OCI-LY1 (cell line): ENCODE measurements around the gene DIPK1B.

Experiments used
- H2AFZ ChIP-seq: fragments of 200-600 bp; sonication (generic), shearing (Covaris generic); 2 replicates; pipeline ENCODE4 v1.6.0; 2014; ENCODE audit warnings: antibody characterized with exemption, mild to moderate bottlenecking, low read length
- H3F3A ChIP-seq: fragments of 200-600 bp; sonication (generic), shearing (Covaris generic); 2 replicates; pipeline ENCODE4 v1.6.0; 2014; ENCODE audit warnings: mild to moderate bottlenecking, antibody characterized with exemption, low read length, moderate library complexity; ENCODE audit not compliant: insufficient read depth
- H3K27ac ChIP-seq: fragments of 200-600 bp; sonication (generic); 2 replicates; pipeline ENCODE4 v1.5.1; 2014; ENCODE audit warnings: low read length, mixed run types, mild to moderate bottlenecking, low read depth; ENCODE audit not compliant: poor library complexity, severe bottlenecking
- H3K27me3 ChIP-seq: fragments of 200-600 bp; sonication (generic); 2 replicates; pipeline ENCODE4 v1.6.0; 2014; ENCODE audit warnings: antibody characterized with exemption, mild to moderate bottlenecking, low read length, moderate library complexity; ENCODE audit not compliant: insufficient read depth
- H3K36me3 ChIP-seq: fragments of 200-600 bp; sonication (generic); 2 replicates; pipeline ENCODE4 v1.6.1; 2014; ENCODE audit warnings: mild to moderate bottlenecking, antibody characterized with exemption, low read length, moderate library complexity, mixed read lengths; ENCODE audit not compliant: insufficient read depth
- H3K4me1 ChIP-seq: fragments of 200-600 bp; sonication (generic); 2 replicates; pipeline ENCODE4 v1.5.1; 2014; ENCODE audit warnings: mild to moderate bottlenecking, low read length, moderate library complexity; ENCODE audit not compliant: insufficient read depth, severe bottlenecking
- H3K4me2 ChIP-seq: fragments of 200-600 bp; sonication (generic), shearing (Covaris generic); 2 replicates; pipeline ENCODE4 v1.6.1; 2014; ENCODE audit warnings: low read length
- H3K4me3 ChIP-seq: fragments of 200-600 bp; sonication (generic); 2 replicates; pipeline ENCODE4 v1.5.1; 2014; ENCODE audit warnings: low read length, low read depth, mild to moderate bottlenecking, mixed read lengths; ENCODE audit not compliant: poor library complexity, severe bottlenecking
- H3K79me2 ChIP-seq: fragments of 200-600 bp; shearing (Covaris generic); 2 replicates; pipeline ENCODE4 v1.6.1; 2016; ENCODE audit warnings: mixed run types, low read length, mixed read lengths; ENCODE audit not compliant: insufficient read depth
- H3K9ac ChIP-seq: fragments of 200-600 bp; sonication (generic), shearing (Covaris generic); 2 replicates; pipeline ENCODE4 v1.6.1; 2014; ENCODE audit warnings: mild to moderate bottlenecking, low read length, mixed read lengths
- H3K9me2 ChIP-seq: fragments of 200-600 bp; sonication (generic), shearing (Covaris generic); 2 replicates; pipeline ENCODE4 v1.6.1; 2014; ENCODE audit warnings: low read depth, mild to moderate bottlenecking, low read length, mixed read lengths
- H3K9me3 ChIP-seq: fragments of 200-600 bp; shearing (Covaris generic); 2 replicates; pipeline ENCODE4 v1.6.1; 2014; ENCODE audit warnings: low read length, mixed read lengths
- H4K20me1 ChIP-seq: fragments of 200-600 bp; sonication (generic), shearing (Covaris generic); 2 replicates; pipeline ENCODE4 v1.6.0; 2016; ENCODE audit warnings: mild to moderate bottlenecking, low read length; ENCODE audit not compliant: insufficient read depth
- EZH2 ChIP-seq: fragments of 200-600 bp; sonication (generic), shearing (Covaris generic); IDR thresholded peaks from 2 replicates; pipeline ENCODE4 v1.8.0; 2017; ENCODE audit warnings: borderline replicate concordance, mixed run types, mild to moderate bottlenecking, antibody characterized with exemption, low read length, moderate library complexity, mixed read lengths
- TF ChIP-seq, protein P1 (sequence below): fragments of 200-600 bp; sonication (generic), shearing (Covaris generic); IDR thresholded peaks from 2 replicates; pipeline ENCODE4 v1.5.1; 2017; ENCODE audit warnings: mild to moderate bottlenecking, antibody characterized with exemption, low read length, moderate library complexity, mixed read lengths

Gene DIPK1B

DNA sequence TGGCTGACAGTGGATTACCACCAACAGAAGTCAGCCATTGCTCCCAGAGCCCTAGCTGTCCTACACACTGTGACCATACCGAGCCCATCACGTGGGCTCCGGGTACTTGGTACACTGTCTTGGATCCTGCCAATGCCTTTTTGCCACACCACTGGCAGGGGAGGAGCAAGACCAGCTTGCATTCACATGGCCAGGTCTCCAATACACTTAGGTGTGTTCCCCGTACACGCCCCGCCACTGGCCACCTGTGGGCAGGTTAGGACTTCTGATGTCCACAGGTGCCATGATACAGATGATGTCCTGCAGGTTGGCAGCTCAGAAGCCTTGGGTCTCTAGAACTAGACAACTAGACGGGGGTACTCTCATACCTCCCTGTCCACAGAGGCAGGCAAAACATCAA is 5.4 kb upstream of the DIPK1B start:
- H2AFZ ChIP-seq, result no peak overlapping the region
- no peaks in the 10 kb centered on the region for H3K9me2 ChIP-seq
- no peaks in the 10 kb centered on the region for H3K36me3 ChIP-seq
- H3F3A ChIP-seq, result no peaks in the 10 kb centered on the region
- no peaks in the 10 kb centered on the region for H3K79me2 ChIP-seq
- H3K4me2 ChIP-seq, result no peak overlapping the region
- no peaks in the 10 kb centered on the region for H4K20me1 ChIP-seq
- no peak overlapping the region for H3K4me3 ChIP-seq
- no peak overlapping the region for H3K9ac ChIP-seq
- H3K9me3 ChIP-seq, result no peaks in the 10 kb centered on the region
- H3K27me3 ChIP-seq, result peaks cover 13% of the 10 kb centered on the region; the same call in 1 of the 2 replicates
- TF ChIP-seq EZH2, result no peak
- TF ChIP-seq, protein P1, sequence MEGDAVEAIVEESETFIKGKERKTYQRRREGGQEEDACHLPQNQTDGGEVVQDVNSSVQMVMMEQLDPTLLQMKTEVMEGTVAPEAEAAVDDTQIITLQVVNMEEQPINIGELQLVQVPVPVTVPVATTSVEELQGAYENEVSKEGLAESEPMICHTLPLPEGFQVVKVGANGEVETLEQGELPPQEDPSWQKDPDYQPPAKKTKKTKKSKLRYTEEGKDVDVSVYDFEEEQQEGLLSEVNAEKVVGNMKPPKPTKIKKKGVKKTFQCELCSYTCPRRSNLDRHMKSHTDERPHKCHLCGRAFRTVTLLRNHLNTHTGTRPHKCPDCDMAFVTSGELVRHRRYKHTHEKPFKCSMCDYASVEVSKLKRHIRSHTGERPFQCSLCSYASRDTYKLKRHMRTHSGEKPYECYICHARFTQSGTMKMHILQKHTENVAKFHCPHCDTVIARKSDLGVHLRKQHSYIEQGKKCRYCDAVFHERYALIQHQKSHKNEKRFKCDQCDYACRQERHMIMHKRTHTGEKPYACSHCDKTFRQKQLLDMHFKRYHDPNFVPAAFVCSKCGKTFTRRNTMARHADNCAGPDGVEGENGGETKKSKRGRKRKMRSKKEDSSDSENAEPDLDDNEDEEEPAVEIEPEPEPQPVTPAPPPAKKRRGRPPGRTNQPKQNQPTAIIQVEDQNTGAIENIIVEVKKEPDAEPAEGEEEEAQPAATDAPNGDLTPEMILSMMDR, result no peak
- no peak overlapping the region for H3K27ac ChIP-seq
- no peaks in the 10 kb centered on the region for H3K4me1 ChIP-seq

DNA sequence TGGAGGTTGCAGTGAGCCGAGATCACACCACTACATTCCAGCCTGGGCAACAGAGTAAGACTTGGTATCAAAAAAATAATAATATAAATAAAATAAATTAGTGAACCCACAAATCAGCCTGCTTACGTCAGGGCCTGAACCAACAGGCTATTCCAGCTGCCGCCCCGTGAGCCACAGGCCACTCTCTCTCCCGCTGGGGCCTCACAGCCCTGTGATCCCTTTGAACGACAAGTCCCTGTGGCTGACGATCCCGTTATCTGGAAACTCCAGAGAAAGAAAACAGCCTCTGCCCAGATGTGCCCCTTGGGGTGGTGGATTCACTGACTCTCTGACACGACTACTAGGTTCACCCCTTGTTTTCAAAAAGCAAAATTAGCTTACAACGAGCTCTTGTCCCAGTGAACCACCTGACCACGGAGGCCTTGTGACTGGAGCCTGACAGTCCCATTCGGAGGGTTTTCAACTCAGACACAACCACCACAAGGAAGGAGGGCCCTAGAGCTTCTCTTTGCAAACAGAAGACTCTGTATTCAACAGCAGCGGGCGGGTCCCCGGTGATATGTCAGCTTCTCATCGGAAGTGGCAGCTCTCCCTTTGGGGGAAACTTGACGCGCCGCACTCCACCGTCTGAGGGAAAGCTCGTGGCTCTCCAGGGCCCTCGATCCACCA is 4.4 kb upstream of the DIPK1B start:
- no peaks in the 10 kb centered on the region for H3K79me2 ChIP-seq
- no peak overlapping the region for H2AFZ ChIP-seq
- H3K9ac ChIP-seq, result no peak overlapping the region
- H3K4me1 ChIP-seq, result no peaks in the 10 kb centered on the region
- no peaks in the 10 kb centered on the region for H4K20me1 ChIP-seq
- no peak overlapping the region for H3K27ac ChIP-seq
- H3K27me3 ChIP-seq, result peaks cover 13% of the 10 kb centered on the region; the same call in 1 of the 2 replicates
- H3K36me3 ChIP-seq, result no peaks in the 10 kb centered on the region
- no peaks in the 10 kb centered on the region for H3K9me2 ChIP-seq
- H3K4me3 ChIP-seq, result no peak overlapping the region
- TF ChIP-seq, protein P1, result no peak
- TF ChIP-seq EZH2, result no peak
- H3K4me2 ChIP-seq, result no peak overlapping the region
- H3K9me3 ChIP-seq, result no peaks in the 10 kb centered on the region
- no peaks in the 10 kb centered on the region for H3F3A ChIP-seq

DNA sequence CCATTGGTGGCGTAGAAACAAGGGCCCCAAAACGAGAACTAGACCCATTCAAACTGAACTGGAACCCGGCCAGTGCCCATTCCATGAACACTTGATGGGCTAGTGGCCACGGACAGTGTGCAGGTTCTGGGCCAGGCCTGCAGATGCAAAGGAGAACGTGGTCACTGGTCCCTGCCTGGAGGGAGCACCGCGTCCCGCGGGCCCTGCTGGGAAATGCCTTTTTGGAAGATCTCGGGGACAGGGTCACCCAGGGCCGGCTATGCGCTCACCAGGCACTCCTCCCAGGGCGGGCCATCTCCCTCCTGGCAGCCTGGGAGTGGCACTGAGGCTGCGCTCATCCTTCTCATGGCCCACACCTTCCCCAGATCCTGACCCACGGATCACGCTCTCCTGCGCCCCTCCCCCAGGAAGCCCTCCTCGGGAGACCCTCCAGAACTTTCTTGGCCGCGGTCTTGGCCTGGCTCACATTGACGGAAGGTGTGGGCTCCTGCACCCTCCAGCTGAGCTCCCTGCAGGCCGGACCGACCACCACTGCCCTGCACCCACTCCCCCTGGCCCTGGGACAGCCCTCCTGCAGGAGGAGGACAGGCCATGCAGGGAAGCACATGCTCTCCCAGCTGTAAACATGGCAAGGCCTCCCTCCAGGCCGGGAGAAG is 2.8 kb upstream of the DIPK1B start:
- no peaks in the 10 kb centered on the region for H3K79me2 ChIP-seq
- no peak overlapping the region for H3K4me3 ChIP-seq
- no peak overlapping the region for H3K9ac ChIP-seq
- H3K9me2 ChIP-seq, result no peaks in the 10 kb centered on the region
- no peak overlapping the region for H2AFZ ChIP-seq
- no peaks in the 10 kb centered on the region for H3K9me3 ChIP-seq
- H3K4me2 ChIP-seq, result no peak overlapping the region
- no peak for TF ChIP-seq EZH2
- TF ChIP-seq, protein P1, result no peak
- H3K4me1 ChIP-seq, result no peaks in the 10 kb centered on the region
- no peaks in the 10 kb centered on the region for H4K20me1 ChIP-seq
- no peaks in the 10 kb centered on the region for H3F3A ChIP-seq
- H3K27me3 ChIP-seq, result peaks cover 15% of the 10 kb centered on the region; the same call in 1 of the 2 replicates
- H3K36me3 ChIP-seq, result no peaks in the 10 kb centered on the region
- H3K27ac ChIP-seq, result no peak overlapping the region
